COLO668 (cell line): Measurements from ENCODE around the gene LCN12.

Experiments
- DNase-seq: peaks from one replicate; lab custom pipeline; 2025; ENCODE audit not compliant: unreplicated experiment; lab: John Stamatoyannopoulos, UW

Gene LCN12

DNA sequence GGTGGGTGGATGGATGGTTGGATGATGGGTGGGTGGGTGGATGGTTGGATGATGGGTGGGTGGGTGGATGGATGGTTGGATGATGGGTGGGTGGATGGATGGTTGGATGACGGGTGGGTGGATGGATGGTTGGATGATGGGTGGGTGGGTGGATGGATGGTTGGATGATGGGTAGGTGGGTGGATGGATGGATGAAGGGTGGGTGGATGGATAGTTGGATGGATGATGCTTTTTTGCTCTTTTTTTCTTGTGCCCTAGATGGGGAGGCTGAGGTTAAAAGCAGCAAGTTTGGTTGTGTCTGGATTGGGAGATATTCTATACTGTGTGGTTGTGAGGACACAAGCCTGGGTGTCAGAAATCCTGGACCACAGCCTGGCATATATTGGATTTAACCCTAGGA, 5.4 kb downstream of the LCN12 start:
- no peak for DNase-seq

DNA sequence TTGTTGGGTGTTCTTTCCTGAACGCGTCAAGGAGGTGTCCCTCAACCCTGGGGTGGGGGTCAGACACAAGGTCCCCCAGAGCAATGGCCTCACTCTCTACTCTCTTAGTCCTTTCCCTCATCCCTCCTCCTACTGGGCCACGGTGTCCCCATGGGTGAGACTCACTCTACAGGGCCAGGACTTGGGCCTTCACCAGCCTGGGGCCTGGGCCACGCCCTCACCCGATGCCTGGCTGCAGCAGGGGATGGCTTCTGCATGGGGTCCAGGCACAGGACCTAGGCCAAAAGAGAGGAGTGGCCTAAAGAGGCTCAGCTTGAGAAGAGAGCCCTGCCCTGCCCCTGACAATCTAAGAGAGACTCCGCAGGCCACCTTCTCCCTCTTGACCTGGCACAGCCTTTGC, 5.8 kb downstream of the LCN12 start:
- no peak for DNase-seq

DNA sequence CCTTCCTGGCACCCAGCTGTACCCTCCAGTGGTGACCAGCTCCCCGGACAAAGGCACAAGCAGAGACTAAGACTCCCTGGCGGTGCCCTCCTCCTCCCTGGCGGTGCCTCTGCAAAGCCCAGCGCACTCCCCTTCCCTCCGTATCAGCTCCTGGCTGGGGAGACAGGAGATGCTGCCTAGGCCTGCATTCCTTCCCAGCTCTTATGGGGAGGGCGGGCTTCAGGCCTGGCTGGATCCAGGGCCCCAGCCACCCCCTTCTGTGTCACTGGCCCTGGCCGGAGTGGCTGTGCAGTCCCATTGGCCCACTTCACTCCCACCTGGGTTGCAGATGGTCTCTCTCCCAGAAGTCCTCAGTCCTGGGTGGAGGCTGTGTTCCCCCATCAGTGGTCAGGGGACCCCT, 6.4 kb downstream of the LCN12 start:
- DNase-seq: no peak

DNA sequence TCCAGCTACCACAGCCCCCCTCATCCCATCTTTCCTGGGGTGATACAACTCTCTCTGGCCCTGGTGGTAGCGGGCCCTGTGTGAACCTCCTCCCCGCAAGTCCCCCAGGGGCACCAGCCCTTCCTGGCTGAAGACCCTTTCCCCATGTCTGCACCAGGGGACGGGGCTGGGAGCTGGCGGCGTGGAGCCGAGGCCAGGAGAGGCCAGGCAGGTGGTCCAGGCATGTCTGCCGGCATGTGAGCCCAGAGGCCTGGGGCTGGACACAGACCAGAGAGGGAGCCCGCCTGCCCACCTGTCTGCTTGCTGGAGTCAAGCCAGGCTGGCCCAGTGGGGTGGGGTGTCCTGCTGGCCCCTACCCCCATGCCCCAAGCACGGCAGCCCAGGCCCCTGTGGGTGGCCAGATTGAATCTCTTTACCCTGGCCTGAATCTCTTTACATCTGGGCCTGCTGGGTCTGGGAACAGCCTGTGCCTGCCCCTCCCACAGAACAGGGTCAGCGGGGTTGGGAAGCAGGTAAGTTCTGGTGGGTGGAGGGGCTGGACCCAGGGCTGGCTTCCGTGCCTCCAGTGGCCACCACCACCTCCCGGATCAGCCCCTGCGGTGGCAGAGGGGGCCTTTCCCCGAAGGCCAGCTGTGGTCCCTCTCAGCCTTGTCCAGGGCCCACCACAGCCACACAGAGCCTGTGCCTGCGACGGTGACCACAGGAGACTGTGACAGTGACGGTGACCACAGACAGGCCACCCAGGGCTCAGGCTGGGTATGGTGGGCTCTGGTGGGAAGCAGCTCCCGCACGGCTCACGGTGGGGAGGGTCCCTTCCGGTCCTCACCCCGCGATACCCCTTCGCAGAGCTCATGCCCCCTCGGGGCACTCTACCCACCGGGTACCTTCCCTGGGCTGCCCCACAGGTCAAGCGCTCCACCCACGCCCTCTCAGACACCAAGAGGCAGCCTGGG, 7.1 kb downstream of the LCN12 start:
- DNase-seq: no peak

DNA sequence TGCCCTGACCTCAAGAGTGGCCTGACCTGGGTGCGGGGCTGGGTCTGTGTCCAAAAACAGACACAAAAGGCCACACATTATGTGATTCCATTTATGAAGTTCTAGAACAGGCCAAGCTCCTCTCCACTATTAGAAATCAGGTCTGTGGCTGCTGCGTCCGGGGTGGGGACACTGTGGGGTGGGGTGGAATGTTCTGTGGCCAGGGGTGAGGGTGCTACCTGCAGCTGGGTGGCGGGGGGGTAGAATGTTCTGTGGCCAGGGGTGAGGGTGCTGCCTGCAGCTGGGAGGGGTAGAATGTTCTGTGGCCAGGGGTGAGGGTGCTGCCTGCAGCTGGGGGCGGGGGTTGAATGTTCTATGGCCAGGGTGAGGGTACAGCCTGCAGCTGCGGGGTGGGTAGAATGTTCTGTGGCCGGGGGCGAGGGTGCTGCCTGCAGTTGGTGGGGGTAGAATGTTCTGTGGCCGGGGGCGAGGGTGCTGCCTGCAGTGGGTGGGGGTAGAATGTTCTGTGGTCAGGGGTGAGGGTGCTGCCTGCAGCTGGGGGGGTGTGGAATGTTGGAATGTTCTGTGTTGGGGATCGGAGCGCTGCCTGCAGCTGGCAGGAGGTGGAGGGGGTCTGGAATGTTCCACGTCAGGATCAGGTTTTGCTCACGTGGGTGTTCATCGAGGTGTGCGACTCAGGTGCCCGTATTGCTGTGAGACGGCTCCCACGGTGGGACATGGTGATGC, 8.3 kb downstream of the LCN12 start:
- DNase-seq: no peak

DNA sequence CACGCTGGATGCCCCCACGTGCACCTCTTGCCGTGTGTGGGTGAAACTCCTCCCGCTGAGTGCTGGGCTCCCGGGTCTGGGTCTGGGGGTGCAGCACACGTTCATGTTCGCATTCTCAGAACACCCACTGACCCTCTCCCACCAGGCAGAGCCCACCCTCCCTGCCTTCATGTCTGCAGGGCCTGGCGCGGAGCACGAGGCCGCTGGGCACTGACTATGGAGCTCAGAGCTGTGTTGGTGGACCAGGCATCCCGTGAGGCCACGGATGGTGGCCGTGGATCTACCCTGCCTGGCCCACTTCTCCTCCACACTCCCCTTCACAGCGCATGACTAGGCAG, 8.8 kb downstream of the LCN12 start:
- DNase-seq: no peak

DNA sequence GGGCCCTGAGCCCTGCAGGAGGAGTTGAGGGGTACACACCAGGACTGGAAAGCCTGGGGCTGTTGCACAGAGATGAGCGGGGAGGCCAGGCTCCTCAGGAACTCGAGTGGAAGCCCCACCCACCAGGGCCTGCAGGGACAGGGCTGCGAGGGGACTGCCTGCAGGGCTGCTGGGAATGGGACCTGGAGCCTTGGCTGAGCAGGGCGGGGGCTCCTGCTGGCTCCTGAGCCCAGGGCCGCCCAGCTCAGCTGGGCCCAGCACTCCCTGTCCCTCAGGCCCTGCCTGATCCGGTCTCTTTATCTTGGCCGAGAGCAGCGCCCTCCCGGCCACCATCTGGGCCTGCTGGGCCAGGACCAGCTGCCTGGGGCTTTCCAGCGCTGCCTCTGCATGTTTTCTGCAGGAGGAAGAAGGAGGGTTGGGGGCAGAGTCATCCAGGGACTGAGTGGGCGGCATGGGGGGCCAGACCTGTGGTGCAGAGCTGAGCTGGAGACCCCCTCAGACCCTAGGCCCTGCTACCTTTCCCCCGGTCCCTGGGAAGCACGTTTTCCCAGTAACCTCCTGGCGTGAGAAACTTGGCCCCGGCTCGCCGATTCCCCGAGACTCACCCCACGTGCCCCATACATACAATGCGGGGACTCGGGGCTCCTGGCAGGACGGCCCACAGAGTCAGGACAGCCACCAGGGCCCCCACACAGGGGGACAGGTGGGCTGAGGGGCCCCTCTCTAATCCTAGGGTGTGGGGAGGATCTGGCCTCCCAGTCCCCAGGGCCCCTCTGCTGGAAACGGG, 9.4 kb downstream of the LCN12 start:
- DNase-seq: no peak

DNA sequence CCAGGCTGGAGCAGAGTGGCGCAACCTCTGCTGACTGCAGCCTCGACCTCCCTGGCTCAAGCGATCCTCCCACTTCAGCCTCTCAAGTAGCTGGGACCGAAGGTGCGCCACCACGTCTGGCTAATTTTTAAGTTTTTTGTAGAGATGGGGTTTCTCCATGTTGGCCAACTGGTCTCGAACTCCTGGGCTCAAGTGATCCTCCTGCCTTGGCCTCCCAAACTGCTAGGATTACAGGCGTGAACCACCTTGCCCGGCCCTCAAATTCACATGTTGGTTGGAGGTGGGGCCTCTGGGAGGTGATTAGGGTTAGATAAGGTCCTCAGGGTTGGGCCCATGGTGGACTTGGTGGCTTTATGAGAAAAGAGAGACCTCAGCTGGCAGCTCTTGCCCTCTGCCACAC, 10.1 kb downstream of the LCN12 start:
- no peak for DNase-seq

DNA sequence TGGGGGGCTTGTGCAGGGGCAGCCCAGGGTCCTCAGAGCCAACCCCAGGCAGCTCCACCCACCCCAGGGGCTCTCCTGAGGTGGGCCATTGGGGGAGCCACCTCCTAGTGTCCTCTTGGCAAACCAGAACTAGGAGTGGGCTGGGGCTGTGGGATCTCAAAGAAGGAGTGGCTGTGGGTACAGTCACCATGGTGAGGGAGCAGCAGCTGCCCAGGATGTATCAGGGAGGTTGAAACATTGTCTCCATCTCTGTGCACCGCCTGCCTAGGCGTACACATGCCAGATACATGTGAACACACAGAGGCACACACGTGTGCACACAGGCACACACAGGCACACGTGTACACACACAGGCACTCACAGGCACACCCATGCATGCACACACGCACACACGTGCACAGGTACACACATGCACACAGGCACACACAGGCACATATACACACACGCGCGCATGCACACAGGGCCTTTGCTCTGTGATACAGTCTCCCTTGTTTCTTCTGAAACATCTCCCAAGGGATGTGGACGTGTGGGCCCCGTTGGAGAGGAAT, 10.7 kb downstream of the LCN12 start:
- DNase-seq: peak; percentile 25

DNA sequence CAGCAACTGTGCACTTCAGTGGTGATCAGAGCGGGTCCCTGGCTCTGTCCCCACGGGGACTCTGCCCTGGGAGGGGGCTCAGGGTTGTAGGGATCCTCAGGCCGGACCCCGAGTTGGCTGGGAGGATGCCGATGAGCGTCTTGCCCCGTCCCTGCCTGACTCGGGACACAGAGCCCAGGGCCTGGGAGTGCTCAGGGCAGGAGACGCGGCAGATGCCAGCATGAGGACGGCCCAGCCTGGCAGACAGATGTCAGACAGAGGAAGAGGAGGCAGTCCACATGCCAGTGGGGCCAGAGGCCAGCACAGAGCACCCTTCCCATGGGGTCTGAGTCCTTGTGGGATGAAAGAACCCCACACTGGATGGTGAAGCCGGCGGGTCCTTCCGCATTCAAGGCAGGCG, 11.3 kb downstream of the LCN12 start:
- DNase-seq: no peak

DNA sequence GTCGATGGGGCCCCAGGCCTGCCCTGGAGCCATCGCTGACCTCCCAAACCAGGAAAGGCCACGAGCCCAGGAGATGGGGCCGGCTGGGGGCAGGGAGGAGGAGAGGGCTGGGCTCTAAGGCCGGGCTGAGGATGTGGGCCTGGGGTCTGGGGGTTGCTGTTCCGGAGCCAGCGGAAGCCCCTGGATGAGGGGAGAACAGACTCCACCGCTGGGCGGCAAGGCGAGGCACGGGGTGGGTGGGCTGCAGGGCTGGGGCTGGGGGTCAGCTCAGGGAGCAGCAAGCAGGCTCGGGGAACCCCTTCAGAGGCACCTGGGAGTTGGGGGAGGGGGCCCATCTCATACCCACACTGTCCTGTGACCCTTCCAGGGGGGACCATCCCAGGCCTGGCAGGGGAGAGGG, 11.7 kb downstream of the LCN12 start:
- DNase-seq: no peak

DNA sequence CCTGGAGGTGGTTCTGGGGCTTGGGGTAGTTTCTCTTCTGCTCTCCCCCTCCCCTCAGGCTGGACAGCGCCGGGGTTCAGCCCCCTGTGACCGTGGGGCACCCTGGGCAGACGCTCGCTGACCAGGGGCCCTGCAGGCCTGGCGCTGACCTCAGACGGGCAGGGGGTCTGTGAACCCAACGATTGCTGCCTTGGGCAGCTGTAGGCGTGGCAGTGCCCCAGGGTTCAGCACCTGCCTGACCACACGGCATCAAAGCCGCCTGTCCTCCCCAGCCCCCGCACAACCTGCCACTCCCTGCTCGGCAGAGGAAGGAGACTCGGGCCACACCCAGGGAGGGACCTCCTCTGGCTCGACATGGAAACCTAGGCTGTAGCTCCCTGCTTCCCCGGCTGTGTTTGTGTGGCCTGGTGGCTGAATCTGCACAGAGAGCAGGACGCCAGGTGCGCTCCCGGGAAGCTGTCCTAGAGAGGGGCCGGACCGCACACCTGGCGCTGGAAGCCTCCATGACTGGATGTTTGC, 12.2 kb downstream of the LCN12 start:
- peak; percentile 89 for DNase-seq

DNA sequence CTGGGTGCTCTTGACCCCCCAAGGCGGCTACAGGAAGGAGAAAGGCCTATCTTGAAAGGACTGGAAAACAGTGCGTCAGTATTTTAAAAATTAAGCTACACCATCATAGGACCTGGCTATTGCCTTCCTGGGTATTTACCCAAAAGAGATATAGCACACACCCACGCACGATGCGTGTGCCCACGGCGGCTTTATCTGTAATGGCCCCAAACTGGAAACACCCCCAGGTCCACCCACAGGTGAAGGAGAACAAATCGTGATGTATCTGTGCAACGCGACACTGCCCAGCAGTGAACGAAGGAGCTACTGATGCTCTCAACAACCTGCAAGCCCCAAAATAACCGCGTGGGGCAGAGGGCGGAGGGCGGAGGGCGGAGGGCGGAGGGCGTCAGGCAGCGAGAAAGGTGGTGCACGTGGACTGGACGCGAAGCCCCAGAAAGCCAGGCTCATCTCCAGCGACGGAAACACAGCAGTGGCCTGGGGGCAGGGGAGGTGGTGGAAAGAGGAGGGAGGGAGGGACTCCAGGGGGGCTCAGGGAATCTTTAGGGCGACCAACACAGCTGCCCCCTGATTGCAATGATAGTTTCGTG, 12.9 kb downstream of the LCN12 start:
- no peak for DNase-seq

DNA sequence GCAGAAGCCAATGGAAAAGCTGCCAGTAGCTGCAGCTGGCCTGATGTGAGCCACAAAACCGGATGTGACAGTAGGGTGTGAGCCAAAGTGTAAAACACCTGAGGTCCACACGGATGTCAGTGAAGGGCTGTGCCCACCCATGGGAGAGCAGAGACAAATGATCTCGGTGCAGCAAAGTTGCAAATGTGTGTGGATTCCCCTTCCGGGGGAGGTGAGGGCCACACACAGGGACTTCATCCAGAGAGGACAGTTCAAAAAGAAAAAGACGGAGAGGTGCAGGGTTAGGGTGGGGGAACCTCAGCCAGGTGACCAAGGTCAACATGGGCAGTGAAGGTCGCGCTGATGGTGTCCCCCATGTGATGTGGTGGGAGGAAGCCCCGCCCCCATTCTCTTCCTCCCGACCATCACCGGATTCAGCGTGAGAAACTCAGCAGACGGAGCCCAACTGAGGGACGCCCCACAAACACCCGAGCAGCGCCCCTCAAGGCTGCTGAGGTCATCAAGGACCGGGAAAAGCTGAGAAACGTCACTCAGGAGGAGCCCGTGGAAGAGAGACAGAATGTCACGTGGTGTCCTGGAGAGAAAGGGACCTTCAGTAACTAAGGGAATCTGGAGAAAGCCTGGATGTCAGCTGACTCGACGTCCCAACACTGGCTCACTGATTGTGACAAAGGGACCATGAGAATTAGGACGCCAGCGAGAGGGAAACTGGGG, 13.9 kb downstream of the LCN12 start:
- no peak for DNase-seq

DNA sequence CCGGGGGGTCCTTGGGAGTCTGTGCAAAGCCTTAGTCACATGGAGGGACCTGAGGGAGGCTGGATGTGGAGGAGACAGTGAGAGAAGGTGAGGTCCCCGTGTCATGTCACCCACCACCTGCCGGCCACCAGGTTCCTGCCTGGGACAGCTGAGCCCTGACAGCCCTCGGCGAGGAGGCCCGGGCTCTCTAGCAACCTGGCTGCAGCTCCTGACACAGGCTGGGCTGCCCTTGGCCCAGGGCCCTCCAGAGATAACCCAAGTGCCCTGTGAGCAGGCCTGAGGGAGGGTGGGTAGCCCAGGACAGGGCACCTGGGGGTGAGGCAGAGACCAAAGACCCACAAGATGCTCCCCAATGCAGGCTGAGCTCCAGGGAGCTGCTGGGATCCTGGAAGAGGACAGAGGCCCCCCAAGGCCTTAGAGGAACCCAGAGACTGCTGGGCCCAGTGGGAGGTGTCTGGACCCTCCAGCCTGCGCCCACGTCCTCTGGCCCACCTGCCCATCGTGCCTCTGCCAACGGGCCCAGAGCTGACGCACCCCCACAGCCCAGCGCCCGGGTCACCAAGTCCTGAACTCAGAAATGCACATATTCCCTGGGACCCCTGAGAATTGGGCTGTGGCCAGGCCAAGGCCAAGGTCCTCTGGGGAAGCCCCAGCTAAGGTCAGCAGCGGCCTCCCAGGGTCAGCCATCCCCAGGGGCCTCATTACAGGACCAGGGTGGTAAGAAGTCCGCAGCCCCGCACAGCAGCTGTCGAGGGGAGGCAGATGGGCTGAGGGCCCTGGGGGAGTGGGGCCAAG, 16.5 kb downstream of the LCN12 start:
- DNase-seq: peak; percentile 14

DNA sequence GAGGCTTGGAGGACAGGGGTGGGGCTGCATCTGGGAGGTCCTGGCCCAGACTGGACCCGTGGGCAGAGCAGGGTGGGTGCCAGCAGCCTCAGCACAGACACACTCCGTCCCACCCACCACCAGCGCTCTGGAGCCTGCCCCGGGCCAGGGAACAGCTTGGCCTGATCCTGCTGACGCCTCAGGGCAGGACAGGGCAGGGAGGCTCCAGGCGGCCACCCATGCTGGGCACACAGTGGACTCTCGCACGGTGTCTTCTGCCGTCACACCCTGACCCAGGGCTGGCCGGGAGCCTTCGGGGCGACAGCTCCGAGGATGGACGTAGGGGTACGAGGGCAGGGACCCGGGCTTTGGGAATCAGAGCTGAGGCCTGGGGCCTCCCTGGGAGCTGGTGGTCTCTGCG, 17.1 kb downstream of the LCN12 start:
- no peak for DNase-seq

DNA sequence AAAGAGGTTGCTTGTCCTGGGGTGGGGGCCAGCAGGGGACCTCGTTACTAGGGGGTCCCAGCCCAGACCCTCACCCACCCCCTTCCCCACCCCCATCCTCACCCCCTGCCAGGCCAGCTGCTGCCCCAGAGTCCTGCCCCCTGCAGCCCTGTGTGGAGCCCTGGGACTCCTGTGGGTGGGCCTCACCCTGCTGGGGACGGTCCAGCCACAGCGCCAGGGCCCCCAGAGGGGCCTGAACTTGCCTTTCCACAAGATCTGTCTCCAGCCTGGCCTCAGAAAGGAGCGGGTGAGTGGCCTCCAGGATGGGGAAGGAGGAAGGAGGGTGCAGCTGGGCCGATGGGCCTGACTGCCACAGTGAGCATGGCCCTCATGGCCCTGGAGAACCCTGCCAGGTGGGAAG, 17.7 kb downstream of the LCN12 start:
- DNase-seq: no peak

DNA sequence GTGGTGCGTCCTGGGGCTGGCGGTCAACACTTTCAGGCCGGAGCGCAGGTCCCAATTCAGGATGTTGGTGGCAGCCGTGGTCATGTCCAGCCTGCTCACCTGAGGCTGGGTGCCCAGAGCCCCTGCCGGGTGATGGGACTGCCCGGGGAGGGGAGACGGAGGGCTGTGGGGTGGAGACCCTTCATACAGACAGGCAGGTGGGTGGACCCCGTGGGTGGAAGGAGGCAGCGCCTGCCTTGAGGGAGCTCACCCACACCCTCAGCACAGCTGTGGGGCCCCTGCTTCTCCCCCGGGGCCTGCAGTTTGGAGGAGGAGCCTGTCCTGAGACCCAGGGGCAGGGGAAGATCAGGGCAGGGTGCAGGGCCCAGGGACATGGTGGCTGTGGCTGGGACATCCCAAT, 18.3 kb downstream of the LCN12 start:
- DNase-seq: no peak

DNA sequence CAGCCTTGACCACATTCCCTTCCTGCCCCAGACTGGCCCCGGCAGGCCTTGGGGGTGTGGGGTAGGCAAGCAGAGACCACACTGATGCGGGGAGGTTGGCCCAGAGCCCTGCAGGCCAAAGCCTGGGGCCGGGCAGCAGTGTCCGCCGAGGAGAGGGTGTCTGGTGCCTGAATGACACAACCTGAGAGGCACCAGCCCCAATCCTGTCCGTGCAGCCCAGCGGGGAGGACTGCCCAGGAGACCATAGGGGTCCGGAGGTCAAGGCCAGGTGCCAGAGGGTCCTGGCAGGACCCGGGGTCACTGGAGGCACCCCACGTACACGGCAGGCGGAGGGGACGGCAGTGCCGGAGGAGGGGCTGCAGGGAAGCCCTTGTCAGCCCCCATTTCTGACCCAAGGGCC, 19.7 kb downstream of the LCN12 start:
- DNase-seq: no peak
